IPS-15b (cell line): ENCODE results near the gene ALG8.
A peak's percentile ranks its signal among the peaks of the same experiment; 100 is the strongest.

Experiments used
- H3K27me3 ChIP-seq: one replicate; pipeline ENCODE4 v1.6.1; 2013; ENCODE audit warnings: low read length; ENCODE audit not compliant: control insufficient read depth, insufficient read depth
- H3K36me3 ChIP-seq: one replicate; pipeline ENCODE4 v1.6.1; 2013; ENCODE audit warnings: low read length; ENCODE audit not compliant: control insufficient read depth, insufficient read depth
- H3K4me1 ChIP-seq: one replicate; pipeline ENCODE4 v1.6.1; 2013; ENCODE audit warnings: mild to moderate bottlenecking, low read length; ENCODE audit not compliant: control insufficient read depth, insufficient read depth
- H3K4me3 ChIP-seq: one replicate; pipeline ENCODE4 v1.5.1; 2013; ENCODE audit warnings: low read depth, low read length
- H3K9ac ChIP-seq: one replicate; pipeline ENCODE4 v1.6.1; 2013; ENCODE audit warnings: low read depth, mild to moderate bottlenecking, low read length
- H3K9me3 ChIP-seq: one replicate; pipeline ENCODE4 v1.6.1; 2013; ENCODE audit warnings: mild to moderate bottlenecking, low read length; ENCODE audit not compliant: control insufficient read depth, insufficient read depth

The ALG8 gene

DNA sequence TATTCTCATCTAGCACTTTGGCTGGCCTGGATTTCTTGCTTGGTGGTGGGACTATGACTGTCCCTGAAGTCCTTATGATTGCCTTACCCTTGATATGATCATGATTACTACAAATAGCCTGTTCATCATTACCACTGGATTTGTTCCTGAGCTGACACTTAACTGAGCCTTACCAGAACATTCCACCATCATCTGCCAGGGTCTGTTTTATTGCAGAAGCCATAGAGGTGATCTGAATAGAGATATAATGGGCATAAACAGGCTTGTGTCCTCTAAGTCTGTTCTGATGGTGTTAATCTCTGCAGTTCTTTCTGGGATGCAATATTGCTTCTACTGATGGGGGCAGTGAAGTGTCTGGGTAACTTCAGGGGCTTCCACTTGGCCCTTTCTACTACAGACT, 12.4 kb upstream of the ALG8 start:
- Histone ChIP-seq H3K9ac (no peak overlapping the region), H3K9me3 (no peaks in the 10 kb centered on the region), H3K27me3 (no peaks in the 10 kb centered on the region), H3K4me1 (no peaks in the 10 kb centered on the region), H3K36me3 (no peaks in the 10 kb centered on the region), H3K4me3 (no peak overlapping the region)

DNA sequence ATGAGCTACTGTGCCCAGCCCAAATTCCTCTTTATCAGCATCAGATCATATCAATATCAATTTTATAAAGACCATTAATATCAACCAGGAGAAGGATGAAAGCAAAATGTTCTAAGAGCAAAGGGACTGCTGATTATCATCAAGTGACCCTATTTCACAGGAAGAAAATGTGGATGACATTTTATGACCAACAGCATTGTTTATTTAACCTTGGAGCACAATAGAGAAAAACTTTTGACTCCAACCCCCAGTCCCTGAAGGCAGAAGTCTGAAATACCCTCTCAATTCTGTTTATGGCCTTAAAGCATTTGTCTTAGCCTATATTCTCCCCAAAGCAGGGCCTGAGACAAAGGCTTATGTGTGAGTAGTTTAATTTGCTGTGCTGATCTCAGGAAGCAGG, 11.3 kb upstream of the ALG8 start:
- Histone ChIP-seq H3K4me3 (no peak overlapping the region), H3K4me1 (no peaks in the 10 kb centered on the region), H3K9ac (no peak overlapping the region), H3K36me3 (no peaks in the 10 kb centered on the region), H3K27me3 (no peaks in the 10 kb centered on the region), H3K9me3 (no peaks in the 10 kb centered on the region)

DNA sequence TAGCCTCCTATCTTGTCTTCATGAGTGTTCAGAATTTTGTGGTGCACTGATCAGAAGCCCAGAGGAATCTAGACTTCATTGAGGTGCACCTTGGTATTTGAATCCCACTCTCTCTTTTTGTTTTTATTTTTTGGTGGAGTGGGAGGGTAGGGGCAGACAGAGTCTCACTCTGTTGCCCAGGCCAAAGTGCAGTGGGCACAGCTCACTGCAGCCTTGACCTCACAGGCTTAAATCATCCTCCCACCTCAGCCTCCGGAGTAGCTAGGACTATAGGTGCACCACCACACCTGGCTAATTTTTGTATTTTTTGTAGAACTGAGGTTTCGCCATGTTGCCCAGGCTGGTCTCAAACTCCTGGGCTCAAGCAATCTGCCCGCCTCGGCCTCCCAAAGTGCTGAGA, 10.9 kb upstream of the ALG8 start:
- no peaks in the 10 kb centered on the region for H3K27me3 ChIP-seq
- H3K9ac ChIP-seq = no peak overlapping the region
- H3K4me3 ChIP-seq = no peak overlapping the region
- H3K36me3 ChIP-seq = no peaks in the 10 kb centered on the region
- H3K4me1 ChIP-seq = no peaks in the 10 kb centered on the region
- no peaks in the 10 kb centered on the region for H3K9me3 ChIP-seq

DNA sequence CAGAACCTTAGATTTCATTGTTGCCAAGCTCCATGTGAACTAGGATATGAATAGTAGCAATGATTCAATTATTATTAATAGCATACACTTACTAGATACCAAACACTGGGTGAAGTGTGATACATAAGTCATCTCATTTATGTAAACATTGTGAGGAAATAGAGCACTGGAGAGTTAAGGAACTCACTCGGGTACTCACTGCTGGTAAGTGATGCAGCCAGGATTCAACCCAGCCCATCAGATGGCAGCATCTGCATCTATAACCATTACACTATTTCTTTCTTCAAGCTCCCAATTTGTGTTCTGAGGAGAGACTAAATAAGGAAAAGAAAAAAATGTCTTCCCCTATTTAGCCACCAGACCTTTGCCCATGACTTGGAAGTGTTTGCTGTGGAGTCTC, 10.2 kb upstream of the ALG8 start:
- Histone ChIP-seq H3K9ac (no peak overlapping the region), H3K4me3 (no peak overlapping the region), H3K27me3 (no peaks in the 10 kb centered on the region), H3K9me3 (no peaks in the 10 kb centered on the region), H3K4me1 (no peaks in the 10 kb centered on the region), H3K36me3 (no peaks in the 10 kb centered on the region)

DNA sequence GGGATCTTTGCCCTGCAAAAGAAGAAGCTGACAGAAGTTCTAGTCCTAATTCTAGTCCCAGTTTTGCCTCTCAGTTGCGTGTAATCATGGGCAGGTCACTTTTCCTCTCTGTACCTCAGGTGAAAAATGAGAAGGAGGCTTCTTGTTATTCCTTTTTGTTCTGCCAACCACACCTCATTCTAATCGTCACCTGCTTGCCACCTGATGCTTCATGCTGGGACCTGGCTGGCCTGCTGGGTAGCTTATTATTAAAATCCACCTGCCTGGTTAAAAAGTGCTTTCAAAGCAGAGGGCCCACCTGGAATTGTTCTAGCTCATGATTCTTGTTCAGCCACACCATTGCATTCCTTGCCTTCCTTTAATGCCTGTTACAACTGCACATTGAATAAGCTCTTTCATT, 8.4 kb upstream of the ALG8 start:
- Histone ChIP-seq H3K9ac (no peak overlapping the region), H3K4me1 (no peaks in the 10 kb centered on the region), H3K4me3 (no peak overlapping the region), H3K27me3 (no peaks in the 10 kb centered on the region), H3K9me3 (no peaks in the 10 kb centered on the region), H3K36me3 (no peaks in the 10 kb centered on the region)

- H3K27me3 ChIP-seq = no peaks in the 10 kb centered on the region
- H3K4me3 ChIP-seq = no peak overlapping the region
- H3K4me1 ChIP-seq = no peaks in the 10 kb centered on the region
- H3K36me3 ChIP-seq = peaks cover 4% of the 10 kb centered on the region
- no peak overlapping the region for H3K9ac ChIP-seq
- H3K9me3 ChIP-seq = no peaks in the 10 kb centered on the region
These were observed 6.1 kb upstream of the ALG8 start for GRCh38 chr11:78145511-78146025.

DNA sequence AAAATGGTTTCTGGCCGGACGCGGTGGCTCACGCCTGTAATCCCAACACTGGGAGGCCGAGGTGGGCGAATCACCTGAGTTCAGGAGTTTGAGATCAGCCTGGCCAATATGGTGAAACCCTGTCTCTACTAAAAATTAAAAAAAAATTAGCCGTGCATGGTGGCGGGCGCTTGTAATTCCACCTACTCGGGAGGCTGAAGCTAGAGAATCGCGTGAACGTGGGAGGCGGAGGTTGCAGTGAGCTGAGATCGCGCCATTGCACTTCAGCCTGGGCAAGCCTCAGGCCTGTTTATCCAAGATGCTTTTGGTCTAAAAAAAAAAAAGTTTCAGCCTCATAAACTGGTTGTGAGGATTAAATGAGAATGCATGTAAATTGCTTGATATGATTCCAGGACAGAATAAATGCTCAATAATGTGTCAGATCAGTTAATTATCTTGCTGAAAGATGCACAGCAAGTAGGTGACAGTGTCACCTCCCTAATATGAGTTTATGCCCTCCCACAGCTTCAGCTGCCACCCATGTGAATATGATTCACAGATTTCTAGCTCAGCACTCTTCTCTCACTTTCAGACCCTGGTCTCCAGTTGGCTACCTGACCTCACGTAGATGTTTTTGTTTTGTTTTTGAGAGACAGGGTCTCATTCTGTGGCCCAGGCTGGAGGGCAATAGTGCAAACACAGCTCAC, 1.1 kb upstream of the ALG8 start:
- Histone ChIP-seq H3K9ac (peak overlapping the region; percentile 96), H3K27me3 (no peaks in the 10 kb centered on the region), H3K4me3 (peak overlapping the region; percentile 99), H3K4me1 (no peaks in the 10 kb centered on the region), H3K36me3 (peaks cover 9% of the 10 kb centered on the region), H3K9me3 (no peaks in the 10 kb centered on the region)

GRCh38 chr11:78138694-78139421, 568 bp downstream of the ALG8 start:
- Histone ChIP-seq H3K4me3 (peak overlapping the region; percentile 99), H3K9ac (peak overlapping the region; percentile 96), H3K4me1 (no peaks in the 10 kb centered on the region), H3K36me3 (peaks cover 10% of the 10 kb centered on the region), H3K9me3 (no peaks in the 10 kb centered on the region), H3K27me3 (no peaks in the 10 kb centered on the region)

DNA sequence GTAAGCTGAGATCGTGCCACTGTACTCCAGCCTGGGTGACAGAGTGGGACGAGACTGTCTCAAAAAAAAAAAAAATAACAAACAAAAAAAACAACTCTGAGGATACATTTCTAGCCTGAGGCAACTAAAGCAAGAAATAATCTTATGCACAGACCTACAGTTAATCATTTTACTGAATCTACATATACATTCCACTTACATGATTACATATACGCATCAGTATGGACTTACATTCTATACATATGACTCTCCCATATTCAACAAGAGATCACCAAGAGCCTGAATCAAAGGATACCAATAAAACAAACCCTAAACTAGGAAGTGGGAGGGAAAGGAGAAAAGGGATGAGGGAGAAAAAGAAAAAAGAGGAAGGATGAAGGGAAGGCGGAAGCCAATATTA, 1.1 kb downstream of the ALG8 start:
- no peaks in the 10 kb centered on the region for H3K27me3 ChIP-seq
- no peak overlapping the region for H3K9ac ChIP-seq
- no peaks in the 10 kb centered on the region for H3K4me1 ChIP-seq
- peaks cover 10% of the 10 kb centered on the region for H3K36me3 ChIP-seq
- peak overlapping the region; percentile 99 for H3K4me3 ChIP-seq
- no peaks in the 10 kb centered on the region for H3K9me3 ChIP-seq

DNA sequence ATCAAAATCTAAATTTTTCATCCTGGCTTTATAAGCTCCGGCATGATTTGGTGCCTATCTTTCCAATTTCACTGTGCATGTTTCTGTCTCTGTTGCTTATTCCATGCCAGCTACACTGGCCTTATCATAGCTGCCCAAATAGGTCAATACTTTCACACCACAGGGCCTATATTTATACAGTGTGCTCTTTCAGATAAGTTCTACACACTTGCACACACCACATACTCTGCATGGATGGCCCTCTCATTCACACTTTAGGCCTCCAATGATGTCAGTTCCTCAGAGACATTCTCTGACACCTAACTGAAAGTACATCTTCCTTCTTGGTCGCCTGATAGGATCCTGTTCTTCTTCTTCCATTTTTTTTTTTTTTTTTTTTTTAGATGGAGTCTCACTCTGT, 7.0 kb downstream of the ALG8 start:
- H3K9ac ChIP-seq = no peak overlapping the region
- no peak overlapping the region for H3K4me3 ChIP-seq
- H3K4me1 ChIP-seq = no peaks in the 10 kb centered on the region
- no peaks in the 10 kb centered on the region for H3K9me3 ChIP-seq
- H3K36me3 ChIP-seq = peaks cover 6% of the 10 kb centered on the region
- H3K27me3 ChIP-seq = no peaks in the 10 kb centered on the region

DNA sequence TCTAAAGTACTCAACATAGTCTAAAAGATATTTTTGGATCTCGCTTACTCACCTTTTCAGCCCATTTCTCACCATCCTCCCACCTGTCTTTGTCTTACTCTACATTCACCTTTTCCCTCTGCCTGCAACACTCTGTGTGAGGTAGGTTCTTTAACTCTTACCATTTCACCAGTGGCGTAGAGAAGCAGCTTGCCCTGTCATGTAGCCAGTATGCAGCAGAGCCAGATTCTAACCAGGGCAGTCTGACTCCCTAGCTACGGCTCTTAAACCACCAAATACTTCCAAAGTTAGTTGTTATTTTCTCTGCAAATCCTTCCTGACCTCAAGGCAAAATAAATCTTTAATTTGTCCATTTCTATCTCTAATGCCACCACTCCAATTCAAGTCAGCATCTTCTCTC, 7.5 kb downstream of the ALG8 start:
- no peaks in the 10 kb centered on the region for H3K4me1 ChIP-seq
- H3K9ac ChIP-seq = no peak overlapping the region
- H3K36me3 ChIP-seq = peaks cover 6% of the 10 kb centered on the region
- H3K9me3 ChIP-seq = no peaks in the 10 kb centered on the region
- H3K4me3 ChIP-seq = no peak overlapping the region
- H3K27me3 ChIP-seq = no peaks in the 10 kb centered on the region

- no peaks in the 10 kb centered on the region for H3K36me3 ChIP-seq
- no peaks in the 10 kb centered on the region for H3K9me3 ChIP-seq
- no peaks in the 10 kb centered on the region for H3K27me3 ChIP-seq
- H3K4me3 ChIP-seq = no peak overlapping the region
- no peak overlapping the region for H3K9ac ChIP-seq
- H3K4me1 ChIP-seq = no peaks in the 10 kb centered on the region
These were observed 12.0 kb downstream of the ALG8 start for GRCh38 chr11:78127403-78127802.
